NCI-H1694 (cell line): ENCODE data around the gene AGAP9.
"Not testable (repeated sequence)": the region's sequence is repeated elsewhere in the genome, so short reads cannot be mapped to it uniquely, and the experiment has no call there.

Source experiments
- DNase-seq: peaks from one replicate; lab custom pipeline; 2025; lab: John Stamatoyannopoulos, UW

Gene AGAP9

GRCh38 chr10:47456794-47457527 is 66.5 kb downstream of the AGAP9 start:
- DNase-seq = no peak

DNA sequence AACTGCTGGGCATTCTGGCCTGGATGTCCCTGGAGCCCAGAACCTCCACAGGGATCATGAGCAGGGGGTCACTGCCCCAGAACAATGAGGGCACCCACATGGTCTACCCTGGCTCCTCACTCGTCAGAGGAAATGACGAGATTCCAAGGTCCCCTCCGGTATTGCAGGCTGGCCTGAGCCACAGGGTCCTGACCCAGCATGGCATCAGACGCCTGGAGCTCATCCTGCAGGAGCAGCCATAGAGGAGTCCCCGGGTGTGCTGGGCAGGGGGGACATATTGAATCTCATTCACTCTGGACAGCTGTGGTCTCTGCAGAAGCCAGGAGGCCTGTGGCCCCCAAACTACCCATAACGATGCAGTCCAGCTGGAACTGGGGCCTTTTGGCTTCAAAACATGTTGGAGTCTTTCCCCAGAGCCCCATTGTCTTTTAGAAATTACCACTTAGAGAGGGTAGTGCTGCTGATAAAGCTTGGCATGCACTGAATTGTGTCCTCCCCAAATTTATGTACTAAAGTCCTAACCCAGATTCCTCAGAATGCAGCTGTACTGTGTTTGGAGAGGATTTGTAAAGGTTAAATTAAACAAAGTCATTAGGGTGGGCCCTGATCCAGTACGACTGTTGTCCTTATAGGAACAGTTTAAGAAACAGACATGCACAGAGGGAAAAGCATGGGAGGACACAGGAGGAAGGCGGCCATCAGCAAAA is 67.2 kb downstream of the AGAP9 start:
- no peak for DNase-seq

DNA sequence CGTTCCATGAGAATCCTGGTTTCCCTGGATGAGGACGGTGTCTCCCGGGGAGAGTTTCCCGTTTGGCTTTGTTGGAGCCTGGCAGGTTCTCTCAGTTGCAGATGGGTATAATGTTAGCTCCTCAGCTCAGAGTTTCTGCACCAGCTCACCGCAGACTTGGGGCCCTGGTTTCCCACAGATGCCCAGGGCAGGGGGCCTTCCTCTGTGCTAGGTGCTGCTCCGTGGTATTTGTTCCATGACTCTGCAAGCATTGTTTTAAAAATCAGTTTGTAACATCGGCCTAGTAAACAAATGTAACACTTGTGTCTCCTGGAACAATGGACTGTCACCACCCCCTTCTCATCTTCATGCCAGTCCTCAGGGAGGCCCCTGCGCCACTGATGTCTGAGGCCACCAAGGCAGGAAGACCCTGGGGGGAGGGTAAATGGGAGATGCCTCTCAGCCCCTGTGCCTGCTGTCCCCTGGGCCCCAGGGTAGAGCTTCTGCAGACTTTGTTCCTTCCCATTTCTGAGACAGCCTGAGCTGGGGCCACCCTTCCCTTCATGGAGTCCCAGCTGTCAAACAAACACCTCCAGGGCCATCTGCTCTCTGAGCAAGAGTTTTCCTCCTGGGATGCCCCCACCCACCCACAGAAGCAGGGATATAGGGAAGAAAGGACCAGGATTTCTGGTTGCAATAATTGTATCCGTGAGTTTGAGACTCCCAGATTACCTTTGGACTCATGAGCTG is 67.9 kb downstream of the AGAP9 start:
- not testable (repeated sequence) for DNase-seq

DNA sequence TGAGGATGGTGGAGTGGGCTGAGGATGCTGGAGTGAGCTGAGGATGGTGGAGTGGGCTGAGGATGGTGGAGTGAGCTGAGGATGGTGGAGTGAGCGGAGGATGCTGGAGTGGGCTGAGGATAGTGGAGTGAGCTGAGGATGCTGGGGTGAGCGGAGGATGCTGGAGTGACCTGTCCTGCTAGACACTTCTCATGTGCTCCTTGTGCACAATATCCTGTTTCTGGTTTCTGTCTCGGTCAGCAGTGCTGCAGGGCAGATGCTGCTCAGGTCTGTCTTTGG is 68.7 kb downstream of the AGAP9 start:
- no peak for DNase-seq

DNA sequence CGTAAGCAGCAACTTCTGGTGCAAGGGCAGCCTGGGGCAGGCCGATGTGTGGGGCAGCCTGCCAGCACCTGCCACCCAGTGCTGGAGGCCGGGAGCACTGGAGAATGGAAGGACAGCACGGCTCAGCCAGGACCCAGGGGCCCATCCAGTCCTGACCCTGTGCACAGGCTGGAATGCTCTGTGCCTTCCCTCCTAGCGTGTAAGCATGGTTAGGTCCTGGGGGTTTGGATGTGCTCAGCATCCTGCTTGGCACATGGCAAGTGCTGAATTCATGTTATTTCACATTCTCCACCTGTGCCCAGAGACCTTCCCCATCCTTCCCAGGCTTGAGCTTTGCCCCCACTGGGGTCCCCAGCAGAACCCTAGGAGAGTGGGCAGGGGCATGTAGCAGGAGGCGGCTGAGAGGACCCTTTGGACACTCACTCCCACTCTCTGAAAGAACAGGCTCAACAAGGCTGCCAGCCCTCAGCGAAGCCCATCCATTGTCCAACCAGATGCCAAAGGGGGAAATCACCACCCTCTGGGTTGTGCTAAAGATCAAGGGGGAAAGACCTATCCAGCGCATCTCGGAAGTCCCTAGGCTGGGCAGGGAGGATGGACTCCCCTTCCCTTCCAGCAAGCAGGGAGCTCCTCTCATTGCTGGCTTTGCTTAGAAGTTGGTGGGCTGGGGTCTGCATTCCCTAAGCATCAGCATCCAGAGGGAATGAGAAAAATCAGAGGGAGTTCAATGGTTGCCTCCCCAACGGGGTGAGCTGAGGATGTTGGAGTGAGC is 69.2 kb downstream of the AGAP9 start:
- no peak for DNase-seq

- DNase-seq = no peak
Measured at GRCh38 chr10:47453141-47454007, 70.1 kb downstream of the AGAP9 start.

DNA sequence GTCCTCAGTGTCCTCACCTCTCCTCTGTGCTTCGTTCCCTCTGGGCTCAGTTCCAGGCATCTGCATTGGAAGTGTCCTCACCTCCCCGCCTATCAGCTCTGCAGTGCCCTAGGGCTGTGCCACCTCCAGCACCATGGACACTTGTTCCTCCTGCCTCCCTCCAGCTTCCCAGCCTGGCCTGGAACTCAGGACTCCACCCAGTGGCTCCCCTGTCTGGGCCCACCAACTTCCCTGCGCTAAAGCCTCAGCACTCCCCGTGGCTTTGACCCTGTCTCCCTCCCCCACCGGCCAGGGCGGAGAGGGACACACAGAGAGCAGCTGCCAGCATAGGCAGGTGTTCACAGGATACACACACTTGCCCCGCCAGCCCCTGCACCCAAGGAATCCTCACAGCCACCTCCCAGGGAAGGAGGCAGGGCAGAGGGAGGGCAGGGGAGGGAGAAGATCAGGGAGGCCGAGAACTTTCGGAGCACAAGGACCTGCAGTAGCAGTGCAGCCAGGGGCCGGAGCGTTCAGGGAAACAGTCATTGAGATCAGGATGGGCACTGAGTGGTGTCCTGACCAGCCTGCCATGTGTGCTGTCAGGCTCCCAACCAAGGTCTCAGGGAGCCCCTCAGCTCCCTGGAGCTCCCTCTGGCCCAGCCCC is 70.8 kb downstream of the AGAP9 start:
- no peak for DNase-seq

DNA sequence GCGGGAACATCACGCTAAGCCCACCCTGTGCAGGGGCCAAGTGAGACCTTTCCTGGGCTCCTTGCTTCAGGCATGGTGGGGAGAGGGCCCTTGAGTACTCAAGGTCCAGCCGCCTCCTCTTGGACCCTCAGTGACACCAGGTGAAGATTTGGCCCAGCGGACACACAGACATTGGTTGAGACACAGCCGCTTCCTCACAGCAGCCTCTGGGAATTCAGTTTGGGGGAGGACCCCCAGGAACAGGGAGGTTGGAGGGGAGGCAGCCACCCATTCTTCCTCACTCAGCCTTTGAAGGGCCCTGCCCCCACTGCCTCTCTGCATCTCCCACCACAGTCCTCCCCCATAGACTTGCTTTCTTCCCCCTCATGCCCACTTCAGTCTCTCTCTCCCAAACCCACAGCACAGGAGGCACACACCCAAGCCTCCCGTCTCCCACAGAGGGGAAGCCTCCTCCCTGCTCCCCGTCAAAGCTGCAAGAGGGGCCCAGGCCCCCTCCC is 71.4 kb downstream of the AGAP9 start:
- DNase-seq = no peak
